Measurements from ENCODE around the gene CDHR5.

Gene CDHR5

GRCh38 chr11:645536-645935 is 20.8 kb upstream of the CDHR5 start:
- no peak for DNase-seq (ENCODE audit: low read depth)

GRCh38 chr11:643849-644738 is 19.3 kb upstream of the CDHR5 start:
- DNase-seq (ENCODE audit: low read depth) = no peak

GRCh38 chr11:643366-643765 is 18.6 kb upstream of the CDHR5 start:
- no peak for DNase-seq (ENCODE audit: low read depth)

- DNase-seq (ENCODE audit: low read depth) = no peak
These were observed 17.1 kb upstream of the CDHR5 start for GRCh38 chr11:641806-642370.

- DNase-seq (ENCODE audit: low read depth) = no peak
These were observed 15.4 kb upstream of the CDHR5 start for GRCh38 chr11:640021-640706.

GRCh38 chr11:639332-639955 is 14.7 kb upstream of the CDHR5 start:
- no peak for DNase-seq (ENCODE audit: low read depth)

- DNase-seq (ENCODE audit: low read depth) = no peak
These were observed 14.0 kb upstream of the CDHR5 start for GRCh38 chr11:638631-639331.

GRCh38 chr11:637593-638521 is 13.1 kb upstream of the CDHR5 start:
- no peak for DNase-seq (ENCODE audit: low read depth)

GRCh38 chr11:637333-637592 is 12.5 kb upstream of the CDHR5 start:
- DNase-seq (ENCODE audit: low read depth) = no peak

- DNase-seq (ENCODE audit: low read depth) = no peak
These were observed 12.0 kb upstream of the CDHR5 start, which contains the start of gene DRD4 for GRCh38 chr11:636511-637332. DRD4 (plus strand) TSS chr11:637269; CDS start chr11:637305, 36 bp downstream.

GRCh38 chr11:635945-636510 is 11.3 kb upstream of the CDHR5 start:
- DNase-seq (ENCODE audit: low read depth) = no peak

- DNase-seq (ENCODE audit: low read depth) = no peak
These were observed 6.1 kb upstream of the CDHR5 start for GRCh38 chr11:630871-631270.

GRCh38 chr11:629237-629583 is 4.5 kb upstream of the CDHR5 start:
- no peak for DNase-seq (ENCODE audit: low read depth)

GRCh38 chr11:628056-628455 is 3.3 kb upstream of the CDHR5 start:
- DNase-seq (ENCODE audit: low read depth) = no peak

GRCh38 chr11:627308-627576 is 2.5 kb upstream of the CDHR5 start:
- no peak for DNase-seq (ENCODE audit: low read depth)

GRCh38 chr11:626475-627307 is 1.9 kb upstream of the CDHR5 start, which contains the start of gene SCT:
SCT (minus strand) TSS chr11:627181; CDS start chr11:627143, 38 bp downstream.
- DNase-seq (ENCODE audit: low read depth) = no peak

- DNase-seq (ENCODE audit: low read depth) = no peak
These were observed 997 bp upstream of the CDHR5 start for GRCh38 chr11:625636-626268.

- no peak for DNase-seq (ENCODE audit: low read depth)
These were observed 603 bp downstream of the CDHR5 start for GRCh38 chr11:623999-624704.
